Heart left ventricle (tissue), 16 donors: ENCODE measurements around the gene LTC4S. TPM values are rescaled to one million over a fixed set of nuclear protein-coding genes. Genes with fewer than 3 reads are reported as not detected.

Experiments used
- ATAC-seq, 4 donors: fragments of 200-7000 bp; cut with Tn5 transposase; one replicate each; pipeline ENCODE4 v1.9.1; 2020 to 2022; ENCODE audit warnings: moderate library complexity in 4 of 4, mild to moderate bottlenecking in 3 of 4, moderate number of reproducible peaks in 1 of 4
- DNase-seq, 5 donors: peaks; one replicate each; pipeline ENCODE4 v3.0.0-alpha.2; 2020
- H3K27ac ChIP-seq, 12 donors: fragments of 200-600 bp; sonication (generic) in 4 of 12; one replicate each; pipeline versions ENCODE4 v1.5.0 to v1.8.0; 2016 to 2022; ENCODE audit warnings: mild to moderate bottlenecking in 2 of 12
- H3K27me3 ChIP-seq, 9 donors: fragments of 200-600 bp; sonication (generic) in 2 of 9; one replicate each; pipeline versions ENCODE4 v1.5.1 to v1.8.0; 2016 to 2022; ENCODE audit warnings: mild to moderate bottlenecking in 3 of 9
- H3K36me3 ChIP-seq, 9 donors: fragments of 200-600 bp; sonication (generic) in 2 of 9; one replicate each; pipeline versions ENCODE4 v1.5.0 to v1.8.0; 2018 to 2022; ENCODE audit warnings: mild to moderate bottlenecking in 2 of 9
- H3K4me1 ChIP-seq, 12 donors: fragments of 200-600 bp; sonication (generic) in 4 of 12; one replicate each; pipeline versions ENCODE4 v1.5.0 to v1.8.0; 2016 to 2022; ENCODE audit warnings: mild to moderate bottlenecking in 3 of 12
- H3K4me3 ChIP-seq, 12 donors: fragments of 200-600 bp; sonication (generic) in 4 of 12; one replicate each; pipeline versions ENCODE4 v1.5.0 to v1.8.0; 2017 to 2022; ENCODE audit warnings: mild to moderate bottlenecking in 9 of 12, moderate library complexity in 4 of 12
- H3K9me3 ChIP-seq, 12 donors: fragments of 200-600 bp; sonication (generic) in 4 of 12; one replicate each; pipeline versions ENCODE4 v1.5.0 to v1.8.0; 2016 to 2022; ENCODE audit warnings: mild to moderate bottlenecking in 1 of 12
- CTCF ChIP-seq, 12 donors: fragments of 200-600 bp; sonication (generic) in 4 of 12; IDR thresholded peaks; one replicate each; pipeline versions ENCODE4 v1.5.0 to v1.8.0; 2018 to 2022; ENCODE audit warnings: antibody characterized with exemption in 12 of 12, mild to moderate bottlenecking in 5 of 12
- POLR2A ChIP-seq, 2 donors: fragments of 450-650 bp; IDR thresholded peaks; one replicate each; pipeline ENCODE4 v1.6.1; 2017; ENCODE audit warnings: antibody characterized with exemption in 2 of 2, mild to moderate bottlenecking in 2 of 2, moderate library complexity in 2 of 2
- WGBS, 4 donors: extraction: QIAGEN DNeasy Blood & Tissue Kit in 2 of 4; methylation state at CpG; one replicate each; pipeline versions ENCODE4 v1.1.5 to v1.1.7; 2013 to 2018; 5-methylcytosine and 5-hydroxymethylcytosine counted together
- intact Hi-C, 10 donors: fragments of 100-400 bp; cut with DNase I; formaldehyde crosslinking; loops; one replicate each; pipeline versions ENCODE4 v1.11.1 to v1.14.2; 2022
- polyA plus RNA-seq, 2 donors: library from polyadenylated mRNA; stranded (reverse); fragments of 200-250 nt; gene quantifications; one replicate each; pipeline ENCODE4 v1.2.3, GENCODE V29; 2013
- total RNA-seq, 9 donors: library from RNA; depleted of rRNA in 2 of 9; stranded (reverse); fragments of >200 nt in 2 of 9; fragmentation: NEBNext Ultra II Directional in 3 of 9; extraction: Animal tissue kit (Norgen Biotek cat#: 25700) in 3 of 9; gene quantifications; one replicate each; pipeline versions ENCODE4 v1.1.0 to v1.2.4, GENCODE V29; 2016 to 2023
- donor health status: ischemic (EF 13 %, LVEDD 7.1; RV severe dilation, severe dysfunction).
- donor health status: healthy with polysubstance abuse.
- donor health status: DM: no; HTN: yes; CAD: no.
- donor health status: DM: no; HTN: no; CAD: no.
- donor health status: ischemic (EF 25% LVEDD 6.9; RV normal size, moderate dysfunction).
- donor health status: ischemic (EF 25% LVEDD 5.7; RV mildly dilated, moderate dysfunction).
- donor health status: healthy.
- donor health status: DM: yes; HTN: yes; CAD: no.
- donor health status: ischemic (EF 35%, LVEDD 5.7; RV mildly dilated, moderate dysfunction).
- donor health status: nonischemic (EF 11% LVEDD 7.7; RV severe dilation, severe dysfunction).
- donor health status: DM: yes; HTN: yes; CAD: no.
- donor health status: PGD.
- donor health status: ischemic (EF 29% LVEDD 5.4; RV normal size, mild dysfunction).
- donor health status: nonischemic (EF 23%, LVEDD 6.1; RV moderate dilation, normal function).

LTC4S gene
- total and polyA plus RNA-seq, 11 donors, result 3.3 to 16.7 (median 9.5) TPM

- Histone ChIP-seq H3K4me3 (peak overlapping the region in 3 of 12 donors; percentile 67 to 100 (median 86)), H3K27ac (peak overlapping the region in 2 of 12 donors; percentile 6 to 47)
- intact Hi-C loops, result loop anchor here in 2 of 10 donors (5.0 to 10.0 kb wide), 2 partner anchors 33 to 199 kb away; partner anchors contain the start of genes HNRNPH1 (in 1 of the 2) and MRNIP (in 1 of the 2)
Measured at GRCh38 chr5:179823937-179824744, 30.4 kb downstream of the LTC4S start.

GRCh38 chr5:179824745-179825112 lies 30.9 kb downstream of the LTC4S start:
- Histone ChIP-seq H3K27ac (peak overlapping the region in 1 of 12 donors; percentile 6), H3K4me3 (peak overlapping the region in 1 of 12 donors; percentile 100), H3K27me3 (no peaks in the 10 kb centered on the region), H3K4me1 (peaks cover 20 to 73% (median 62%) of the 10 kb centered on the region in 12 donors), H3K36me3 (peaks cover 0 to 79% (median 73%) of the 10 kb centered on the region in 9 donors), H3K9me3 (no peaks in the 10 kb centered on the region)
- no peak for ATAC-seq
- no peak for DNase-seq
- WGBS, 4 donors, result 68 to 80% (median 73%) methylated on average over 3 of the region's 3 CpGs
- intact Hi-C loops, result loop anchor here in 2 of 10 donors (5.0 to 10.0 kb wide), 2 partner anchors 33 to 200 kb away; partner anchors contain the start of genes HNRNPH1 (in 1 of the 2) and MRNIP (in 1 of the 2)
- TF ChIP-seq POLR2A (IDR thresholded peaks at IDR 0.05), result no peak

More at GRCh38 chr5:179823937-179824744, 30.4 kb downstream of the LTC4S start:
- H3K4me1 ChIP-seq, result peaks cover 24 to 78% (median 66%) of the 10 kb centered on the region in 12 donors
- ATAC-seq, result no peak
- DNase-seq, result peak in 2 of 5 donors; percentile 19 to 29
- peaks cover 0 to 73% (median 67%) of the 10 kb centered on the region in 9 donors for H3K36me3 ChIP-seq
- TF ChIP-seq CTCF (IDR thresholded peaks at IDR 0.05) (no peak), POLR2A (IDR thresholded peaks at IDR 0.05) (no peak)
- no peaks in the 10 kb centered on the region for H3K9me3 ChIP-seq
- H3K27me3 ChIP-seq, result no peaks in the 10 kb centered on the region
- 82 to 89% (median 86%) methylated on average over 9 to 22 of the region's 22 CpGs for WGBS, 4 donors

- H3K4me1 ChIP-seq, result peaks cover 16 to 65% (median 55%) of the 10 kb centered on the region in 12 donors
- ATAC-seq (no peak), DNase-seq (no peak)
- H3K9me3 ChIP-seq, result no peaks in the 10 kb centered on the region
- TF ChIP-seq CTCF (IDR thresholded peaks at IDR 0.05) (peak in 1 of 12 donors; percentile 10), POLR2A (IDR thresholded peaks at IDR 0.05) (no peak)
- peaks cover 0 to 89% (median 83%) of the 10 kb centered on the region in 9 donors for H3K36me3 ChIP-seq
- H3K27ac ChIP-seq, result no peak overlapping the region
- no peak overlapping the region for H3K4me3 ChIP-seq
- no peaks in the 10 kb centered on the region for H3K27me3 ChIP-seq
- intact Hi-C loops, result loop anchor here in 1 of 10 donors (10.0 kb wide), 1 partner anchor 201 kb away; the partner anchor contains the start of gene HNRNPH1
- WGBS, 4 donors, result 60 to 72% (median 69%) methylated on average over 13 of the region's 13 CpGs
Measured at GRCh38 chr5:179825655-179826182, 31.9 kb downstream of the LTC4S start.

- 59 to 64% (median 63%) methylated on average over 9 of the region's 9 CpGs for WGBS, 4 donors
- H3K36me3 ChIP-seq, result peaks cover 0 to 100% (median 100%) of the 10 kb centered on the region in 9 donors
Measured at GRCh38 chr5:179827680-179828079, 33.9 kb downstream of the LTC4S start.

More at GRCh38 chr5:179827680-179828079, 33.9 kb downstream of the LTC4S start:
- DNase-seq (peak in 3 of 5 donors; percentile 54 to 66 (median 55)), ATAC-seq (peak in 3 of 4 donors; percentile 25 to 69 (median 38))
- Histone ChIP-seq H3K27me3 (no peaks in the 10 kb centered on the region), H3K9me3 (no peaks in the 10 kb centered on the region), H3K4me3 (no peak overlapping the region), H3K4me1 (peaks cover 10 to 56% (median 46%) of the 10 kb centered on the region in 12 donors), H3K27ac (peak overlapping the region in 4 of 12 donors; percentile 7 to 62 (median 27))
- no peak for TF ChIP-seq CTCF (IDR thresholded peaks at IDR 0.05)
- TF ChIP-seq POLR2A (IDR thresholded peaks at IDR 0.05), result no peak
- intact Hi-C loops, result loop anchor here in 1 of 10 donors (10.0 kb wide), 1 partner anchor 203 kb away; the partner anchor contains the start of gene HNRNPH1
